Measurements from ENCODE around the gene ANGEL2.
"Not testable (repeated sequence)": the region's sequence is repeated elsewhere in the genome, so short reads cannot be mapped to it uniquely, and the experiment has no call there.

The ANGEL2 gene

GRCh38 chr1:213008564-213008963 lies 7.1 kb downstream of the ANGEL2 start:
- Mint-ChIP-seq H3K4me1 (peaks cover 11% of the 10 kb centered on the region), H3K36me3 (ENCODE audit: low read depth) (peaks cover 72% of the 10 kb centered on the region), H3K27ac (no peak overlapping the region), H3K27me3 (ENCODE audit: low read depth) (no peaks in the 10 kb centered on the region), H3K9me3 (no peaks in the 10 kb centered on the region), H3K4me3 (no peak overlapping the region)
- TF ChIP-seq CTCF (IDR thresholded peaks at IDR 0.05; ENCODE audit: unreplicated experiment in 3 of 3), result no peak

GRCh38 chr1:213003256-213003655 lies 12.4 kb downstream of the ANGEL2 start:
- Mint-ChIP-seq H3K4me1 (peaks cover 5% of the 10 kb centered on the region), H3K27ac (peak overlapping the region; percentile 45 to 80 (median 69)), H3K9me3 (no peaks in the 10 kb centered on the region), H3K36me3 (ENCODE audit: low read depth) (peaks cover 59% of the 10 kb centered on the region), H3K4me3 (no peak overlapping the region), H3K27me3 (ENCODE audit: low read depth) (no peaks in the 10 kb centered on the region)
- TF ChIP-seq CTCF (IDR thresholded peaks at IDR 0.05; ENCODE audit: unreplicated experiment in 3 of 3), result no peak

GRCh38 chr1:212994926-212995325 lies 20.7 kb downstream of the ANGEL2 start:
- H3K9me3 Mint-ChIP-seq, result no peaks in the 10 kb centered on the region
- no peak overlapping the region for H3K4me3 Mint-ChIP-seq
- no peak overlapping the region for H3K27ac Mint-ChIP-seq
- H3K36me3 Mint-ChIP-seq (ENCODE audit: low read depth), result peaks cover 43% of the 10 kb centered on the region
- peaks cover 4% of the 10 kb centered on the region for H3K4me1 Mint-ChIP-seq
- no peaks in the 10 kb centered on the region for H3K27me3 Mint-ChIP-seq (ENCODE audit: low read depth)
- TF ChIP-seq CTCF (IDR thresholded peaks at IDR 0.05; ENCODE audit: unreplicated experiment in 3 of 3), result no peak

GRCh38 chr1:212993960-212994359 lies 21.7 kb downstream of the ANGEL2 start:
- H3K4me3 Mint-ChIP-seq; H3K27ac Mint-ChIP-seq; H3K27me3 Mint-ChIP-seq (ENCODE audit: low read depth); H3K9me3 Mint-ChIP-seq; H3K4me1 Mint-ChIP-seq: not testable (repeated sequence)
- H3K36me3 Mint-ChIP-seq (ENCODE audit: low read depth), result peaks cover 44% of the 10 kb centered on the region

GRCh38 chr1:212990276-212990675 lies 25.4 kb downstream of the ANGEL2 start:
- no peak for TF ChIP-seq CTCF (IDR thresholded peaks at IDR 0.05; ENCODE audit: unreplicated experiment in 3 of 3)
- H3K9me3 Mint-ChIP-seq, result no peaks in the 10 kb centered on the region
- no peak overlapping the region for H3K4me3 Mint-ChIP-seq
- peaks cover 52% of the 10 kb centered on the region for H3K36me3 Mint-ChIP-seq (ENCODE audit: low read depth)
- no peaks in the 10 kb centered on the region for H3K27me3 Mint-ChIP-seq (ENCODE audit: low read depth)
- H3K4me1 Mint-ChIP-seq, result peaks cover 9% of the 10 kb centered on the region
- no peak overlapping the region for H3K27ac Mint-ChIP-seq

- H3K27ac Mint-ChIP-seq, result peak overlapping the region in 1 of 3 experiments; percentile 19
- H3K4me1 Mint-ChIP-seq, result peaks cover 18% of the 10 kb centered on the region
- no peak overlapping the region for H3K4me3 Mint-ChIP-seq
- no peaks in the 10 kb centered on the region for H3K9me3 Mint-ChIP-seq
- no peak for TF ChIP-seq CTCF (IDR thresholded peaks at IDR 0.05; ENCODE audit: unreplicated experiment in 3 of 3)
- H3K27me3 Mint-ChIP-seq (ENCODE audit: low read depth), result no peaks in the 10 kb centered on the region
- peaks cover 59% of the 10 kb centered on the region for H3K36me3 Mint-ChIP-seq (ENCODE audit: low read depth)
These were observed 27.9 kb downstream of the ANGEL2 start for GRCh38 chr1:212987702-212988322.

Data from nephron (organoid).